A549 (cell line): ENCODE measurements around the gene GATB. TPM values are rescaled to one million over a fixed set of nuclear protein-coding genes. Genes with fewer than 3 reads are reported as not detected.

Source experiments
- ATAC-seq, 2 experiments: fragments of 200-7000 bp in 1 of 2; fragments of >200 bp in 1 of 2; cut with Nextera tagmentation in 1 of 2; cut with Tn5 transposase in 1 of 2; 3 replicates each; pipeline versions ENCODE4 v1.8.0 to v1.9.1; 2018 to 2020; ENCODE audit warnings: mild to moderate bottlenecking in 1 of 2, moderate library complexity in 1 of 2
- CTCF ChIA-PET: fragments of 300-600 bp; sonication (Branson Sonifier 250); formaldehyde crosslinking; extraction: SDS; loops from one replicate; lab custom pipeline; 2021; ENCODE audit warnings: antibody characterized with exemption, inconsistent platforms; lab: Yijun Ruan, JAX
- POLR2A ChIA-PET: fragments of 350-600 bp; formaldehyde crosslinking; extraction: SDS; loops from one replicate; lab custom pipeline; 2021; ENCODE audit warnings: antibody characterized with exemption, inconsistent platforms; lab: Yijun Ruan, JAX
- DNase-seq, 2 experiments: peaks; one replicate each; pipeline versions ENCODE4 v3.0.0 to v3.0.0-alpha.2; 2011 to 2016; ENCODE audit warnings: low read depth in 1 of 2, low spot score in 1 of 2
- FAIRE-seq: peaks from 2 replicates; lab custom pipeline; 2011; peaks lifted over from hg19 to GRCh38; lab: Jason Lieb, UNC
- H3K27ac ChIP-seq, 2 experiments: fragments of >200 bp; sonication (Bioruptor Twin); formaldehyde crosslinking; 3 replicates each; pipeline ENCODE4 v1.5.1; 2016 to 2017
- H3K4me1 ChIP-seq: fragments of >200 bp; sonication (Bioruptor Twin); formaldehyde crosslinking; 3 replicates; pipeline ENCODE4 v1.6.1; 2016
- H3K4me2 ChIP-seq: fragments of >200 bp; sonication (Bioruptor Twin); formaldehyde crosslinking; 3 replicates; pipeline ENCODE4 v1.6.1; 2016
- H3K4me3 ChIP-seq: fragments of >200 bp; sonication (Bioruptor Twin); formaldehyde crosslinking; 3 replicates; pipeline ENCODE4 v1.5.1; 2016
- H3K9me3 ChIP-seq: fragments of >200 bp; sonication (Bioruptor Twin); formaldehyde crosslinking; 3 replicates; pipeline ENCODE4 v1.6.1; 2016
- ATOH8 ChIP-seq: fragments of 250-450 bp; sonication (Bioruptor Pico); IDR thresholded peaks from 2 replicates; pipeline ENCODE4 v1.5.0; 2020; ENCODE audit warnings: low read depth, mild to moderate bottlenecking, moderate library complexity
- BCL3 ChIP-seq: fragments of >200 bp; sonication (Bioruptor Twin); formaldehyde crosslinking; IDR thresholded peaks from 3 replicates; pipeline ENCODE4 v1.6.1; 2016
- BHLHE40 ChIP-seq: IDR thresholded peaks from 2 replicates; pipeline ENCODE4 v1.6.1; 2012; ENCODE audit warnings: low read depth, low read length, inconsistent platforms
- CEBPB ChIP-seq, 2 experiments: fragments of >200 bp in 1 of 2; sonication (Bioruptor Twin) in 1 of 2; formaldehyde crosslinking in 1 of 2; IDR thresholded peaks; 2 replicates each; pipeline ENCODE4 v1.6.1; 2012 to 2016
- EHF ChIP-seq: fragments of 250-450 bp; sonication (Bioruptor Pico); IDR thresholded peaks from 2 replicates; pipeline ENCODE4 v1.5.0; 2020; ENCODE audit warnings: mild to moderate bottlenecking
- EHMT2 ChIP-seq: fragments of 200-600 bp; sonication (generic); IDR thresholded peaks from 2 replicates; pipeline ENCODE4 v1.6.1; 2016; ENCODE audit warnings: antibody characterized with exemption, low read depth, mild to moderate bottlenecking, moderate library complexity
- EP300 ChIP-seq, 2 experiments: fragments of >200 bp; sonication (Bioruptor Twin); formaldehyde crosslinking; IDR thresholded peaks; 2 replicates in 1 of 2; 3 replicates in 1 of 2; pipeline ENCODE4 v1.6.1; 2016 to 2017
- FOSB ChIP-seq: fragments of 250-450 bp; sonication (Bioruptor Pico); IDR thresholded peaks from 2 replicates; pipeline ENCODE4 v1.5.0; 2020; ENCODE audit warnings: mild to moderate bottlenecking, moderate library complexity
- GATA3 ChIP-seq: IDR thresholded peaks from 2 replicates; pipeline ENCODE4 v1.6.1; 2012; ENCODE audit warnings: borderline replicate concordance
- HES2 ChIP-seq: fragments of >200 bp; sonication (Bioruptor Twin); formaldehyde crosslinking; IDR thresholded peaks from 2 replicates; pipeline ENCODE4 v1.6.1; 2016
- HMGXB4 ChIP-seq: fragments of 250-450 bp; sonication (Bioruptor Pico); IDR thresholded peaks from 2 replicates; pipeline ENCODE4 v1.5.0; 2021; ENCODE audit warnings: mild to moderate bottlenecking, moderate library complexity, borderline replicate concordance
- HOXA7 ChIP-seq: fragments of 250-450 bp; sonication (Bioruptor Pico); IDR thresholded peaks from 2 replicates; pipeline ENCODE4 v1.5.0; 2020; ENCODE audit warnings: mild to moderate bottlenecking, moderate library complexity
- HOXB13 ChIP-seq: fragments of 250-450 bp; sonication (Bioruptor Pico); IDR thresholded peaks from 2 replicates; pipeline ENCODE4 v1.5.0; 2020; ENCODE audit warnings: low read depth, mild to moderate bottlenecking, moderate library complexity
- JUNB ChIP-seq: fragments of >200 bp; sonication (Bioruptor Twin); formaldehyde crosslinking; IDR thresholded peaks from 2 replicates; pipeline ENCODE4 v1.6.1; 2016
- MAZ ChIP-seq: fragments of 150-350 bp; IDR thresholded peaks from 2 replicates; pipeline ENCODE4 v1.6.1; 2014; ENCODE audit warnings: antibody characterized with exemption, low read depth, low read length, borderline replicate concordance
- NFE2L2 ChIP-seq: fragments of 150-350 bp; conservative IDR thresholded peaks from 2 replicates; pipeline ENCODE4 v1.6.1; 2014; ENCODE audit warnings: low read length
- NPAS2 ChIP-seq: fragments of 250-450 bp; sonication (Bioruptor Pico); IDR thresholded peaks from 2 replicates; pipeline ENCODE4 v1.8.0; 2022; ENCODE audit warnings: mild to moderate bottlenecking, moderate library complexity, borderline replicate concordance
- POLR2A ChIP-seq: IDR thresholded peaks from 2 replicates; pipeline ENCODE4 v1.6.1; 2012; ENCODE audit warnings: mild to moderate bottlenecking, low read length
- RARB ChIP-seq: fragments of 250-450 bp; sonication (Bioruptor Pico); IDR thresholded peaks from 2 replicates; pipeline ENCODE4 v1.8.0; 2021; ENCODE audit warnings: mild to moderate bottlenecking, moderate library complexity
- SREBF2 ChIP-seq: fragments of 450-650 bp; IDR thresholded peaks from 2 replicates; pipeline ENCODE4 v1.6.1; 2014; ENCODE audit warnings: mild to moderate bottlenecking, moderate library complexity
- TP53 ChIP-seq: fragments of 250-450 bp; sonication (Bioruptor Pico); IDR thresholded peaks from 2 replicates; pipeline ENCODE4 v1.5.0; 2021; ENCODE audit warnings: mild to moderate bottlenecking, moderate library complexity
- USF2 ChIP-seq: fragments of 450-650 bp; IDR thresholded peaks from 2 replicates; pipeline ENCODE4 v1.6.1; 2014; ENCODE audit warnings: antibody characterized with exemption
- ZFP36 ChIP-seq: fragments of 450-650 bp; IDR thresholded peaks from 2 replicates; pipeline ENCODE4 v1.6.1; 2014; ENCODE audit warnings: borderline replicate concordance; ENCODE audit not compliant: partially characterized antibody
- ZNF302 ChIP-seq: fragments of 250-450 bp; sonication (Bioruptor Pico); IDR thresholded peaks from 2 replicates; pipeline ENCODE4 v1.9.0; 2021; ENCODE audit warnings: inconsistent platforms, mild to moderate bottlenecking, moderate library complexity
- WGBS: methylation state at CpG from one replicate; pipeline ENCODE4 v1.1.6; 2017; ENCODE audit errors: missing lambda C conversion rate; 5-methylcytosine and 5-hydroxymethylcytosine counted together
- polyA plus RNA-seq, 4 experiments: library from polyadenylated mRNA; depleted of rRNA in 3 of 4; stranded (reverse); fragments of >200 nt; fragmentation: RNase III in 1 of 4; extraction: RNeasy Plus Mini Kit Qiagen cat#74134 plus additional on column Dnase treatment in 1 of 4; gene quantifications; 2 replicates in 3 of 4; 3 replicates in 1 of 4; pipeline ENCODE4 v1.2.3, GENCODE V29; 2011 to 2017

GATB gene
- polyA plus RNA-seq, 2 of the 4 experiments (the other 2 are of a cell fraction): 12.1 to 17.8 TPM

GRCh38 chr4:151665022-151665784 is 95.6 kb downstream of the GATB start:
- POLR2A ChIA-PET: no interaction called here
- no peak for DNase-seq
- FAIRE-seq: no peak
- no peak overlapping the region for H3K4me3 ChIP-seq
- H3K27ac ChIP-seq: no peak overlapping the region
- WGBS: 64% methylated on average over 12 of the region's 12 CpGs
- no peak overlapping the region for H3K4me2 ChIP-seq
- TF ChIP-seq USF2 (no peak), ZNF302 (CRISPR knock-in tag) (no peak), EP300 (IDR thresholded peaks at IDR 0.05) (no peak), HOXA7 (no peak), MAZ (no peak), FOSB (CRISPR knock-in tag) (no peak), JUNB (no peak), TP53 (CRISPR knock-in tag) (no peak), ATOH8 (CRISPR knock-in tag) (no peak), BHLHE40 (no peak), EHF (CRISPR knock-in tag) (no peak), HOXB13 (CRISPR knock-in tag) (no peak), HMGXB4 (CRISPR knock-in tag) (no peak), CEBPB (IDR thresholded peaks at IDR 0.05) (no peak), SREBF2 (no peak), EHMT2 (no peak), NPAS2 (CRISPR knock-in tag) (no peak), HES2 (no peak), NFE2L2 (no peak)
- no peak for ATAC-seq
- no peaks in the 10 kb centered on the region for H3K9me3 ChIP-seq
- H3K4me1 ChIP-seq: no peaks in the 10 kb centered on the region
- CTCF ChIA-PET: no interaction called here

GRCh38 chr4:151664289-151664688 is 96.5 kb downstream of the GATB start:
- FAIRE-seq: no peak
- TF ChIP-seq GATA3 (no peak), ZFP36 (no peak), RARB (CRISPR knock-in tag) (no peak), BCL3 (no peak), POLR2A (no peak)
- TF ChIP-seq, all 56 proteins: peak for 0
- ChIA-PET POLR2A (no interaction called here), CTCF (interaction anchor here (0.6 kb wide), 1 partner anchor 548 kb away, joined by 3 read pairs; no protein-coding TSS in a partner anchor)
- Histone ChIP-seq H3K27ac (no peak overlapping the region), H3K4me2 (no peak overlapping the region), H3K4me1 (no peaks in the 10 kb centered on the region), H3K9me3 (no peaks in the 10 kb centered on the region), H3K4me3 (no peak overlapping the region)
- ATAC-seq (no peak), DNase-seq (no peak)
- WGBS: 50% methylated on average over 1 of the region's 2 CpGs
